ENCODE results near the gene COL9A1.

DNA sequence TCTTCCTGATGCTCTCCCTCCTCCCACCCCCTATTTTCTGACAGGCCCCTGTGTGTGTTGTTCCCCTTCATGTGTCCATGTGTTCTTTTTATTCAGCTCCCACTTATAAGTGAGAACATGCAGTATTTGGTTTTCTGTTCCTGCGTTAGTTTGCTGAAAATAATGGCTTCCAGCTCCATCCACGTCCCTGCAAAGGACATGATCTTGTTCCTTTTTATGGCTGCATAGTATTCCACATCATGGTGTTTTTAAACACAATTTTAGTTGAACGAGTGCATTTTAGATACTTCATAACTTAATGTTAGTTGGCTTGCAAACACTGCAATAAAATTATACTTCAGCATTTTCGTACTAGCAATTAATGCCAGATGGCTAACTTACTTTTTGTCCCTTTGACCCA is 28.5 kb downstream of the COL9A1 start:
- TF ChIP-seq EZH2 (IDR thresholded peaks at IDR 0.05; ENCODE audit: low read depth), result no peak
- TF ChIP-seq, protein P1, sequence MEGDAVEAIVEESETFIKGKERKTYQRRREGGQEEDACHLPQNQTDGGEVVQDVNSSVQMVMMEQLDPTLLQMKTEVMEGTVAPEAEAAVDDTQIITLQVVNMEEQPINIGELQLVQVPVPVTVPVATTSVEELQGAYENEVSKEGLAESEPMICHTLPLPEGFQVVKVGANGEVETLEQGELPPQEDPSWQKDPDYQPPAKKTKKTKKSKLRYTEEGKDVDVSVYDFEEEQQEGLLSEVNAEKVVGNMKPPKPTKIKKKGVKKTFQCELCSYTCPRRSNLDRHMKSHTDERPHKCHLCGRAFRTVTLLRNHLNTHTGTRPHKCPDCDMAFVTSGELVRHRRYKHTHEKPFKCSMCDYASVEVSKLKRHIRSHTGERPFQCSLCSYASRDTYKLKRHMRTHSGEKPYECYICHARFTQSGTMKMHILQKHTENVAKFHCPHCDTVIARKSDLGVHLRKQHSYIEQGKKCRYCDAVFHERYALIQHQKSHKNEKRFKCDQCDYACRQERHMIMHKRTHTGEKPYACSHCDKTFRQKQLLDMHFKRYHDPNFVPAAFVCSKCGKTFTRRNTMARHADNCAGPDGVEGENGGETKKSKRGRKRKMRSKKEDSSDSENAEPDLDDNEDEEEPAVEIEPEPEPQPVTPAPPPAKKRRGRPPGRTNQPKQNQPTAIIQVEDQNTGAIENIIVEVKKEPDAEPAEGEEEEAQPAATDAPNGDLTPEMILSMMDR (conservative IDR thresholded peaks at IDR 0.05), result no peak
